ENCODE data around the gene SAYSD1.
"Not testable (repeated sequence)": the region's sequence is repeated elsewhere in the genome, so short reads cannot be mapped to it uniquely, and the experiment has no call there.

The SAYSD1 gene

GRCh38 chr6:39114704-39115599 lies at the start of gene SAYSD1:
SAYSD1 (minus strand) TSS chr6:39115186; CDS start chr6:39115089, 97 bp downstream.
- DNase-seq (ENCODE audit: low spot score): peak; percentile 88

- no peak for DNase-seq (ENCODE audit: low spot score)
These were observed 42.5 kb upstream of the SAYSD1 start for GRCh38 chr6:39157511-39157910.

- no peak for DNase-seq (ENCODE audit: low spot score)
These were observed 41.8 kb upstream of the SAYSD1 start for GRCh38 chr6:39156801-39157200.

- no peak for DNase-seq (ENCODE audit: low spot score)
These were observed 39.7 kb upstream of the SAYSD1 start for GRCh38 chr6:39154705-39155104.

- DNase-seq (ENCODE audit: low spot score): no peak
These were observed 38.9 kb upstream of the SAYSD1 start for GRCh38 chr6:39153766-39154397.

- DNase-seq (ENCODE audit: low spot score): no peak
These were observed 37.3 kb upstream of the SAYSD1 start for GRCh38 chr6:39152262-39152661.

- DNase-seq (ENCODE audit: low spot score): no peak
These were observed 36.2 kb upstream of the SAYSD1 start for GRCh38 chr6:39151211-39151610.

- DNase-seq (ENCODE audit: low spot score): no peak
These were observed 29.6 kb upstream of the SAYSD1 start for GRCh38 chr6:39144481-39145173.

GRCh38 chr6:39143238-39143930 lies 28.4 kb upstream of the SAYSD1 start:
- DNase-seq (ENCODE audit: low spot score): no peak

GRCh38 chr6:39140556-39141167 lies 25.7 kb upstream of the SAYSD1 start:
- DNase-seq (ENCODE audit: low spot score): no peak

- no peak for DNase-seq (ENCODE audit: low spot score)
These were observed 22.3 kb upstream of the SAYSD1 start for GRCh38 chr6:39137245-39137644.

- DNase-seq (ENCODE audit: low spot score): not testable (repeated sequence)
These were observed 21.2 kb upstream of the SAYSD1 start for GRCh38 chr6:39136207-39136606.

- DNase-seq (ENCODE audit: low spot score): not testable (repeated sequence)
These were observed 19.8 kb upstream of the SAYSD1 start for GRCh38 chr6:39134761-39135160.

- no peak for DNase-seq (ENCODE audit: low spot score)
These were observed 15.7 kb upstream of the SAYSD1 start for GRCh38 chr6:39130691-39131090.

- DNase-seq (ENCODE audit: low spot score): no peak
These were observed 13.8 kb upstream of the SAYSD1 start for GRCh38 chr6:39128832-39129231.

- no peak for DNase-seq (ENCODE audit: low spot score)
These were observed 13.1 kb upstream of the SAYSD1 start for GRCh38 chr6:39128106-39128505.

- no peak for DNase-seq (ENCODE audit: low spot score)
These were observed 9.1 kb upstream of the SAYSD1 start for GRCh38 chr6:39124114-39124513.

- no peak for DNase-seq (ENCODE audit: low spot score)
These were observed 3.9 kb upstream of the SAYSD1 start for GRCh38 chr6:39118921-39119320.

GRCh38 chr6:39114388-39114703 lies 640 bp downstream of the SAYSD1 start:
- DNase-seq (ENCODE audit: low spot score): no peak

GRCh38 chr6:39113788-39114187 lies 1.2 kb downstream of the SAYSD1 start:
- DNase-seq (ENCODE audit: low spot score): no peak

- DNase-seq (ENCODE audit: low spot score): no peak
These were observed 3.7 kb downstream of the SAYSD1 start for GRCh38 chr6:39111280-39111679.
